HG03196 (cell line): ENCODE results near the gene PCYOX1L.

Experiments
- ATAC-seq: cut with Tn5 transposase; IDR thresholded peaks from one replicate; pipeline ENCODE4 v1.9.1; 2021; ENCODE audit not compliant: unreplicated experiment

PCYOX1L gene

GRCh38 chr5:149418910-149419531 is 61.2 kb downstream of the PCYOX1L start:
- no peak for ATAC-seq
